GM18511 (cell line): ENCODE data around the gene PCDHA1.

Experiments used
- ATAC-seq: cut with Tn5 transposase; IDR thresholded peaks from one replicate; pipeline ENCODE4 v1.9.1; 2021; ENCODE audit warnings: mild to moderate bottlenecking, moderate library complexity; ENCODE audit not compliant: unreplicated experiment

PCDHA1 gene

DNA sequence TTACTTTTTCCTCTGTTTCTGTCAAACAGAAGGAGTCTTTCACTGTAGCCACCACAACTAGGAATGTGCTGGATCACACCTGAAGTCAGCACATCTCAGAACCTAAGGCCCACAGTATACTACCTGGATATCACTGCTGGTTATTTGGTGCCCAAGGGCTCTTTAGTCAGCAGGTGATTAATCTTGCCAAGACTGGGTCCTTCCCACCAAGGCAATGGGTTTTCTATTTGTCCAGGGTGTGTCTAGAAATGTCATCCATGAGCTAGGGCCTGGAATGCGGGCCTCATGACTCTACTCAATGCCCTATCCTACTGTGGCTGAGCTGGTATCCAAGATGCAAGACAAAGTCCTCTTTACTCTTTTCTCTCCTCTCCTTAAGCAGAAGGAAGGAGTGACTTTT, 130.4 kb downstream of the PCDHA1 start:
- no peak for ATAC-seq

DNA sequence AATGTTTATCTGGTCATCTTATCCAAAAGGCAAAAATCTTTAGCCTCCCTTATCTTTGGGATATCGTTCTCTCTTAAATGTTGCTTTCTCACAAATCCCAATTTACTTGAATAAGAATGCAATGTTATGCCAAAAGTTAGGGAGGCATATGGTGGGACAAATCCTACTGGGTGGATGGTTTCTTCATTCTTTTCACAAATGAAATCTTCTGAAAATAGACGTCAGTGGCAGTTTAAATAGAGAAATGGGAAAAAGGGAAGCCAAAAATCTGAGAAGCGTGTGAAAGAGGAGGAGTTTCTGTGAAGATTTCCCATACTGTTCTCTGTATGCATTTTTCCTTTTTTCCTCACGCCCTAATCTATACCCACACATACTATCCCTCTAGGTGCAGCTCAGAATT, 137.7 kb downstream of the PCDHA1 start:
- no peak for ATAC-seq

DNA sequence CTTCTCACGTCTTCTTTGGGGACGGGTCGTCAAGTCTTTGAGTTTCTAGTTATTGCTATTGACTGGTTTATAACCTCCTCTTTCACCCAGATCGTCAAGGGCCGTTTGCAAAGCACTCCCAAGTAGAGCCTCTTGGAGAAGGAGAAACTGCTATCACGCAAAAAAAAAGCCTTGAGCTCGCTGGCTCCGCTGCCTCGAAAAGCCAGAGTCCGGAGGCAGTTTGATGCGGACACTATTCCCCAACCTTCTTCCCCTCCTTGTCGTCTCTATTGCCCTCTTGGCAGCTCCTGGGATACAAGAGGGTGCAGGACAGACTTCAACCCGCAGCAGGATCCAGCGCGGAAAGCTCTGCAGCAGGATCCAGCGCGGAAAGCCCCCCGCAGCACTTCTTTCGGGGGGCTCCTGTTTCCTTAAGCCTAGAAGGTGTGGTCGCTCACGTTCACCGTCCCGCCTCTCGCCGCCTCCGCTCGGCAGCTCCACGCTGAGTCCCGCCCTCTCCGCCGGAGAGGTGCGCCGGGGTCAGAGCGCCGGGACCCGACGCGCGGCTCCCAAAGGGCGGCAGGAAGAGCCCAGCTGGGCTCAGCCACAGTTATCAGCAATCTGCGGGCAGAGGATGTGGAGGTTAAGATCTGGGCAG, 140.0 kb downstream of the PCDHA1 start, which contains the start of gene PCDHAC1:
Gene PCDHAC1, plus strand, starts transcription at position 494 of the 637 bp plus-strand sequence. CDS start 594 bp downstream, outside the sequence.
- no peak for ATAC-seq

DNA sequence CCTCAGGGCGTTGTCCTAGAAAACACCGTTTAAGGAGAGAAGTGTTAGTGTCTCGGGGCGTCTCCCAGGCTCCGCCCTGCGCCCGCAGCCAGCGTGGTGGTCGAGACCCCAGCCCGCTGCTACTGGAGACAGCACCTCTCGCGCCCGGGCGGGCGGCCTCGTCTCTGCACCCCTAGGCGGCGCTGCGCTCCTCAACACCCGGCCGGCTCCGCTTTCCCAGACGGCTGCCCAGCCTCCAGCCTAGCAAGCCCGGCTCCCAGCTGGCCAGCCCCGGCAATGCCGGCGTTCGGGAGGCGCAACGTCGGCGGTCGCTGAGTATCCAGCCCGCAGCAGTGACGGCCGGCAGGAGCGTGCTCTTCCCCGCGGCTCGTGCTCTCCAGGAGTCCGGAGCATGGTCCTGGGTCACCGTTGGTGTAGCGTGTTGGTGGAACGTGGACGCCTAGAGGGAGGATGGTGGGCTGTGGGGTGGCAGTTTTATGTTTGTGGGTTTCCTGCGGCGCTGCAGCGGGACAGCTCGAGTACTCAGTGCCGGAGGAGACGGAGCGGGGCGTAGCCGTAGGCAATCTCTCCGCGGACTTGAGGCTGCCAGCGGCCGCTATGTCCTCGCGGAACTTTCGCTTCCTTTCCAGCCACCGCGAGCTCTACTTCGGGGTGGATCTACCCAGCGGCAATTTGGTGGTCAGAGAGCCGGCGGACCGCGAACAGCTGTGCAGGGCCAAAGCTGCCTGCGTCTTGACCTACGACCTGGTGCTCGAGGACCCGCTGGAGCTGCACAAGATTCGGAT, 140.7 kb downstream of the PCDHA1 start:
- ATAC-seq: no peak

DNA sequence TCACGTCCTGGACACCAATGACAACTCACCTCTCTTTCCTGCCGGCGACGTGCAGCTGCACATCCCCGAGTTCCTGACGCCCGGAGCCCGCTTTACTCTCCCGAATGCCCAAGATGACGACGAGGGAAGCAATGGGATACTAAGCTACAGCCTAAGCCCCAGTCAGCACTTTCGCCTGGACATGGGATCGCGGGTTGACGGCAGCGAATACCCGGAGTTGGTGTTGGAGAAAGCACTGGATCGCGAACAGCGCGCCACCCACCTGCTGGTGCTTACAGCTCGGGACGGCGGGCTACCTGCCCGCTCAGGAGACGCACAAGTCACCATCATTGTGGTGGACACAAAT, 141.3 kb downstream of the PCDHA1 start:
- ATAC-seq: no peak

DNA sequence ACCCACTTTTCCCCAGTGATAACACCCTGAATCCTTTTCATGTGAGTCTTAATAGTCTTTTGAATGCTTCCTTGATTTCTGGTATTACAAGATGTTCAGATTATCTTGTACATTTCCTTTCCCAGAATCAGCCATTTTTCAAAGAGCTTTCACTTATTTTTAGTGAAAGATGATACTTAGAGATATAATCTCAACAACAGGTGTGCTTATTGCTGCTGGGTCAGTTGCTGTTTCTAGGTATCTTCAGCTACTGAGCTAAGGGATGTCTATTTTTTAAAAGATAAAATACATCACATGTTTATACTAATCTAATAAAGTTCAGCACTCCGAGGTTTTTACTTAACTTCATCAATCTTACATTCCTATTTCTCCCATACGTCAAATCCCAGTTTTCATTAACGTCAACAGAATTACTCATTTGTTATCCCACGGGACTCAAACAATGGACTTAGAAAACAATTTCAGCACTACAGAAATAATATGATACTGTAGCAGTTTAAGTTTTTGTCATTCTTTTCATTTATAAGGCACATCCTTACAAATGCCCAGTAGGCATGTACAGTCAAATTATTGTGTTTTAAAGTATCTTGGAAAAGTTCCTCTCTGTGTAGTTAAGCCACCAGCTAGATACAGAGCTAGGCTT, 149.1 kb downstream of the PCDHA1 start:
- no peak for ATAC-seq

DNA sequence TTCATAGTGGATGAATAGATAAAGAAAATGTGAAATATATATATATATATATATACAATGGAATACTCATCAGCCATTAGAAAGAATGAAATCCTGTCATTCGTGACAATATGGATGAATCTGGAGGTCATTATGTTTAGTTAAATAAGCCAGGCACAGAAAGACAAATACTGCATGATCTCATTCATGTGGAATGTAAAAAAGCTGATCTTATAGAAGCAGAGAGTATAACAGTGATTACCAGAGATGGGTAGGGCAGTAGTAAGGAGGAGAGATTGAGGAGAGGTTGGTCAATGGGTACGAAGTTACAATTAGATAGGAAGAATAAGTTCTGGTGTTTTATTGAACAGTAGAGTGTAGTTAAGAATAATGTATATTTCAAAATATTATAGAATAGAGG, 160.6 kb downstream of the PCDHA1 start:
- ATAC-seq: no peak

DNA sequence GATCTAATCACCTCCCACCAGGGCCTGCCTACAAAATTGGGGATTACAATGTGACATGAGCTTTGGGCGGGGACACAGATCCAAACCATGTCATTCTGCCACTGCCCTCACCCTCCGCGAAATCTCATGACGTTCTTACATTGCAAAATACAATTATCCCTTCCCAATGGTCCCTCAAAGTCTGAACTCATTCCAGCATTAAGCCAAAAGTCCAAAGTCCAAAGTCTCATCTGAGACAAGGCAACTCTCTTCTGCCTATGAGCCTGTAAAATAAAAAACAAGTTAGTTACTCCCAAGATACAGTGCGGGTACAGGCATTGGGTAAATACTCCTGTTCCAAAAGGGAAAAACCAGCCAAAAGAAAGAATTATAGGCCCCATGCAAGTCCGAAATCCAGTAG, 165.7 kb downstream of the PCDHA1 start:
- no peak for ATAC-seq

DNA sequence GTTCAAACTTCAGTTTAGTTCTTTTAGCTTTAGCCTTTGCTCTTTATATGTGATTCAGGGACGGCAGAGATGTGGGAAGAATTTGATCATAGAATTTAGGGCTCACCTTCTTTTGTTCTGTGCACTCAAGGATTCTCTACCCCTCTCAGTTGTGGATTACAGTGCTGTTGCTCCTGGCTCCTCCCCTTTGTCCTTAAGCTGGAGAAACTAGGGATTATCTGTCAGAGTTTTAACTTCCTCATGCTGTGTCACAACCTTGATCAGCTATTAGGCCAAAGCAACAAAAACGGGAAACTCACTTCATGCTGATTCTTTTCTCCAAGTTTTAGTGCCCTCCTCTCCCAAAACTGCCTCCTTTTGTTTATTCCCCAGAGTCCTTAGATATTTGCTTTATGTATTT, 167.3 kb downstream of the PCDHA1 start:
- ATAC-seq: no peak

DNA sequence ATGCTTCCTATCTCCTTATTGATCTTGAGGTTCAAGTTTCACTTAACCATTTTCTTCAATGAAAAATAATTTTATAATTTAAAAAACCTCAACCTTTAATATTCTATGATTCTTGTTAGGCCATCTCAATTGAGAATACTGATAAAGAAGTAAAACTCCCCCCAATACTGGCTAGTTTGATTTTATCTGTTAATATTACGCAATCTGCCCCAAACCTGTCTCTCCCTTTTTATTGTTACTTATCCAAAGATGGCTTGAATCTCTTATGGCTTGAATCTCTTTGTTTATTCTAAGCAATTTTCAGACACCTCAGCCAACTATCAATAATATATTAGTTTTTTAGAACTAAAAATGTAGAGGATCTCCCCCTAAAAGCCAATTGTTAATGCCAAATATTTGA, 176.2 kb downstream of the PCDHA1 start:
- ATAC-seq: no peak

DNA sequence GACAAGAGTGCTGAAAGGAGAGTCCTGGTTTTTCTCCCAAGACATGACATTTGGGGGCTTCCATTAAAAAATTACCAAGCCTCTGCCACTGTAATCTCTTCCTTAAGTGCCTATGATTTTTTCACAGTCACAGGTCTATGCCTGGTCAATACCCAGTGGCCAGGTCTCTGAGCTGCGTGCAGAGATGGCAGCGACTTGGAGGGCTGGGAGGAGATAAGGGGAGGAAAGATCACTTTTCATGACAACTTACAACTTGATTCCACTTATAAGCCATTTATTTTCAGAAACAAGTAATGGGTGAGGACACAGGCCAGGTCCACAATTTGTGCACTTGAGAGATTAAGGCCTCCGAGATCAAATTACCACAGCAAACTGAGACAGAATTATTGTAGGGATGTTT, 178.4 kb downstream of the PCDHA1 start:
- ATAC-seq: no peak

DNA sequence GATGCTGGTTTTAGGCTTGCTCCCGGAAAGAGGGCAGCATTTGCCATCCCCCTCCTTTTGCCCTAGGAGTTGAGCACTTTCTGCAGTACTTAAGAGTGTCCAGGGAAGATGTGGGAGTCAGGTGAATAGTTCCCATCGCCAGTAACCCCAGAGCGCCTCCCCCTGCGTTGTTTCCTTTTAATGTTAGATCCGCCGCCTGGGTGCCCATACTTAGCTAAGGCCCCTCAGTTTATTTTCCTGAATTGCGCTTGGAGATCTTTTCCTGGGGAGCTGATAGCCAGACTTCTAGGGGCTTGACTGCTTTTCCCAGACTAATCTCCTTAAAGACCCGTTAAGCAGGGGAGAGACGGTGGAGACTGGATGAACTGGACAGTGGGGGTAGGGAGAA, 180.0 kb downstream of the PCDHA1 start:
- no peak for ATAC-seq

DNA sequence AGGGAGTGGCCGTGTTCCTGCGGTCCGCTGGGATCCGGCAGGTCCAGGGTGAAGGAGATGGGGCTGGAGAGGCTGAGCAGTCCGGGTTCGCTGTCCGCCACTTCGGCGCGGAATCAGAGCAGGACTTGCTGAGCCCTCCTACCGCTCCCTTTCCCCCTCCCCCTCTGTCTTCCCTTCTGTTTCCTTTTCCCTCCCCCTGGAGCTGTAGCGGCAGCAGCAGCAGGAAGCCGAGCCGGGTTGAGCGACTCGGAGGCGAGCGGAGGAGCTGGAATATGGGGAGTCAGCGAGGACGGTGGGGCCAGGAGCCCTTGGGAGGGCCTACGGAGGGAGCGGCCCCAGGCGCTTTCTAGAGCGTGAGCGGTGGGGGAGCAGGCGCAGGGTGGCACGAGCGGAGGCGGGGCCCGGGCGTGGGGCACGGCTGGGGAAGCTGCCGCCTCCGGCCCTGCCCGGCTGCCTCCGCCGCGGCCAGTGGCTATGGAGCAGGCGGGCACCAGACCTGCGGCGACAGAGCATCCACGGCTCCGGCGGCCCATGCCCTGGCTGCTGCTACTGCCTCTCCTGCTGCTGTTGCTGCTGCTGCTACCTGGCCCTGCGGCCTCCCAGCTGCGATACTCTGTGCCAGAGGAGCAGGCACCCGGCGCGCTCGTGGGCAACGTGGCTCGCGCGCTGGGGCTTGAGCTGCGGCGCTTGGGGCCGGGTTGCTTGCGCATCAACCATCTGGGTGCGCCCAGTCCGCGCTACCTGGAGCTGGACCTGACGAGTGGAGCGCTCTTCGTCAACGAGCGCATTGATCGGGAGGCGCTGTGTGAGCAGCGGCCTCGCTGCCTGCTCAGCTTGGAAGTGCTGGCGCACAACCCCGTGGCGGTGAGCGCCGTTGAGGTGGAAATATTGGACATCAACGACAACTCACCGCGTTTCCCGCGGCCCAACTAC, 180.6 kb downstream of the PCDHA1 start, which contains the start of gene PCDHAC2:
Gene PCDHAC2, plus strand, starts transcription at position 184 of the 933 bp plus-strand sequence. Its CDS starts 291 bp downstream, at position 475.
- no peak for ATAC-seq

DNA sequence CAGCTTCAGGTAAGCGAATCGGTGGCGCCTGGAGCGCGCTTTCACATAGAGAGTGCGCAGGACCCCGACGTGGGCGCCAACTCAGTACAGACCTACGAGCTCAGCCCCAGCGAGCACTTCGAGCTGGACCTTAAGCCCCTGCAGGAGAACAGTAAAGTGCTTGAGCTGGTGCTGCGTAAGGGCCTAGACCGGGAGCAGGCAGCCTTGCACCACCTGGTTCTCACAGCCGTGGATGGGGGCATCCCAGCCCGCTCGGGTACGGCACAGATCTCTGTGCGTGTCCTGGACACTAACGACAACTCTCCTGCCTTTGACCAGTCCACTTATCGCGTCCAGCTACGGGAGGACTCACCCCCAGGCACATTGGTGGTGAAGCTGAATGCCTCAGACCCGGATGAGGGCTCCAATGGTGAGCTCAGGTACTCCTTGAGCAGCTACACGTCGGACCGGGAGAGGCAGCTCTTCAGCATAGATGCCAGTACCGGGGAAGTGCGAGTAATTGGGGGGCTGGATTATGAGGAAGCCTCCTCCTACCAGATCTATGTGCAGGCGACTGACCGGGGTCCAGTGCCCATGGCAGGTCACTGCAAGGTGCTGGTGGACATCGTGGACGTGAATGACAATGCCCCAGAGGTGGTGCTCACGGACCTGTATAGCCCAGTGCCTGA, 181.4 kb downstream of the PCDHA1 start:
- ATAC-seq: no peak

DNA sequence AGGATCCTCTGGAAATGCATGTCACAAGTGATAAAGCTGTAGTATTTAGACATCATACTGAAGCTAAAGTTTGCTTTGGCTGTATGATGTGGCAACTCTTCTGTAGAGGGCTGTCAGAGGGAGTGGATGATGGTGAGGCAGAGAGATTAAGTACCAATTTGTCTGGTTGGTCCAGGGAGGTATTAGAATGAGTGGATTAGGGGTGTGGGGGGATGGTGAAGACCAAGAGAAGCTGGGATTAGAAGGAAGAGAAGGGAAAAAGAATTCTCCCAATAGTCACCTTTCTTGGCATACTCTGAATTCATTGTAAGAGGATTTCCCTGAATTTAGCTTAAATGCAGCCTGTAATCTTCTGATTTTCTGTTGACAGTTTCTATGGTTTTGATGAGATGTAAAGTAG, 183.9 kb downstream of the PCDHA1 start:
- ATAC-seq: no peak

DNA sequence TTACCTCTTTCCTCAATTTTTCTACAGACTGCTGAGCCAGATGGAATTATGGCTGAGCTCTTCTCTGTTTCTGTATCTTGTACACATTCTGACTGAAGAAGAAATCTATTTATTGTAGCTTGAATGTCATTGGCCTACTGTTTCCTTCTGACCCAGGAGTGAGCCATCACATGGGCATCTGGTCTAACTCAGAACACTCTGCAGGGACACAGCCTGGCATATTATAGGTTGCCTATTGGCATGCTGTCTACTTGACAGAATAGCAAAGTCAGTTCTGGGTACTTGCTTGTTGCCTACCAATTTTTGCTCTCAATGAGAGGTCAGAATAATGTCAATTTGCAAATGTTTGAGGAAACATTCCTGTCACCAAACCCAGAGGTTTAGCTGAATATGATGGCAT, 187.6 kb downstream of the PCDHA1 start:
- ATAC-seq: no peak

DNA sequence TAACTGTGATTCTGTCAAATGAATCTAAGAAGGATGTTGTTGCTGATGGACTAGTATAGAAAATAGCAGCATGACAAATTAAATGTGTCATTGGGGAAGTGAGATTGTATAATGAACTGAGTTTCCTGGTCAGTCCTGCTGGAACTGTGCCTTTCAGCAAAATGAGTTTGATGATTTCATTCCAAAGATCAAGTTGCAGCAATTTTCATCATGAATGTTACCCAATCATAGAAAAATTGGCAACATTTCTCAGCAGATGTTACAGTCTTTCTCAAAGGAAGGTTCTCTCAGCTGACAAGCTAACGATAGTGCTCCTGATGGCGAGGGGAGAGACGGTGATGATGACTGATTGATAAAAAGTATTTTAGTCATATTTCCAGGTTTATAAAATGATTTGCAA, 191.1 kb downstream of the PCDHA1 start:
- ATAC-seq: no peak

DNA sequence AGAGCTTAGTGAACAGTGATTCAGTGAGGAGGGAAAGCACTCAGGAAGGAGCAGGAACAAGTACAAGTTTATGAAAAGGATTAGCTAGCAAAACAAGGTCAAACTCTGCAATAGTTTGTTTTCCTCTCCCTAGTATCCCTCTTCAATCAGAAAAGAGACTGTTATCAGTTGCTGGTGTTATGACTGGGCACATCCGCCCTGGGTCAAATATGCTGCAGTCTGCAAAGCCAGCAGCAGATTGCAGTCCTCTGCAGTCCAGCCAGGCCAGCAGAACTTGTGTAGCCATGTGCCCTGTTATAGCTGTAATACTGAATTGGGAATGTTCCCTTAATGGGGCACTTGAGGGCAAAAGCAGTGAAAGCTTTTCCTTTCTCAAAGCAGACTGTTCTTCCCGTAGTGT, 192.3 kb downstream of the PCDHA1 start:
- no peak for ATAC-seq

DNA sequence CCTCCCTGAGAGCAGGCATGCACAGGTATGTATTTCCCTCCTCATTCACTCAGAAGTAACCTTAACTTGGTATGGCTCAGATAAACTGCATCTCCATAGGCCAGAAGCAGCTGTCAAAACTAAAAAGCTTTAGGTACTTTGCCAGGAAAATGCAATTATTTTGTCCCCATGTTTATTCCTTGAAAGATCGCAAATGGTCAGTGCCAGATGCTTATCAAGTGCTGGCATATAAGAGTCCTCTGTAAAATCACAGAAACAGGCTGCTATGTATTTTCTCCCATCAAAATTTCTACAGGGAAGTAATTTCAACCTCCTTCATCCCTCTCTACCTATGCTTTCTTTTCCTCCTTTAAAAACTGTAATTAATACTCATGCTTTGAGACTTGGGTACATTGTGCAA, 193.0 kb downstream of the PCDHA1 start:
- no peak for ATAC-seq

DNA sequence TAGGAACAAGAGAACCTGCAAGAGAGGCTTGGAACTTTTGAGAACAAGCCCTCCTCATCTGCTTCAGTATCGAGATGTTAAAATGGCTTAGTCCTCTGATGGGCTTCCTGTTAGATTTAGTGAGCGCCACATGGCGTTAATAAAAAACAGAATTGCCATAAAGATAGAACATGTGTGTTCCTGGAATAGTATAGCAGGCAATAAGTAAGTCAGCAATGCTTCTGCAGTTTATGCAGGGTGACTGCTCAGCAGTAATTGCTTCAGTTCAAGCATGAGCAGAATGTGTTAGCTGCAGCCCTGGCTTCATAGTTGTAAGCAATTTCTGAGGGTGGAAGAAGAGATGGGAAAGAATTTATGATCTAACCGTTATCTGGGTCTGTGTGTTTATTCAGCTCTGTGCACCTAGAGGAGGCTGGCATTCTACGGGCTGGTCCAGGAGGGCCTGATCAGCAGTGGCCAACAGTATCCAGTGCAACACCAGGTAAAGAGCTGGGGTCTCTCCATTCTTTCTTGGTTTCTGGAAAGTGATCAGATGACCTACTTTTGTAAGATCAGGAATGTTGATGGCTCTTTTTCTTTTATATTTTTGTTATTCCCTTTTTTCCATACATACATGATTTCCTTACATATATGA, 196.3 kb downstream of the PCDHA1 start:
- no peak for ATAC-seq
